GM13977 (cell line): ENCODE data around the gene KLC1.

Source experiments
- DNase-seq: peaks from one replicate; pipeline ENCODE4 v3.0.0; 2012; ENCODE audit warnings: low spot score
- in situ Hi-C: fragments of 300-500 bp; cut with MboI; formaldehyde crosslinking; loops from one replicate; pipeline ENCODE4 v1.12.0; 2022; ENCODE audit warnings: low sequenced_read_pairs, low pct_unique_long_range_greater_than_20kb, mixed read lengths, inconsistent platforms; ENCODE audit not compliant: unreplicated experiment
- TF ChIP-seq, protein P1 (sequence below): IDR thresholded peaks from 2 replicates; pipeline ENCODE4 v1.5.1; 2012; ENCODE audit warnings: mild to moderate bottlenecking, control low read depth; ENCODE audit not compliant: insufficient read depth; ENCODE audit errors: extremely low read depth, missing control alignments

KLC1 gene

DNA sequence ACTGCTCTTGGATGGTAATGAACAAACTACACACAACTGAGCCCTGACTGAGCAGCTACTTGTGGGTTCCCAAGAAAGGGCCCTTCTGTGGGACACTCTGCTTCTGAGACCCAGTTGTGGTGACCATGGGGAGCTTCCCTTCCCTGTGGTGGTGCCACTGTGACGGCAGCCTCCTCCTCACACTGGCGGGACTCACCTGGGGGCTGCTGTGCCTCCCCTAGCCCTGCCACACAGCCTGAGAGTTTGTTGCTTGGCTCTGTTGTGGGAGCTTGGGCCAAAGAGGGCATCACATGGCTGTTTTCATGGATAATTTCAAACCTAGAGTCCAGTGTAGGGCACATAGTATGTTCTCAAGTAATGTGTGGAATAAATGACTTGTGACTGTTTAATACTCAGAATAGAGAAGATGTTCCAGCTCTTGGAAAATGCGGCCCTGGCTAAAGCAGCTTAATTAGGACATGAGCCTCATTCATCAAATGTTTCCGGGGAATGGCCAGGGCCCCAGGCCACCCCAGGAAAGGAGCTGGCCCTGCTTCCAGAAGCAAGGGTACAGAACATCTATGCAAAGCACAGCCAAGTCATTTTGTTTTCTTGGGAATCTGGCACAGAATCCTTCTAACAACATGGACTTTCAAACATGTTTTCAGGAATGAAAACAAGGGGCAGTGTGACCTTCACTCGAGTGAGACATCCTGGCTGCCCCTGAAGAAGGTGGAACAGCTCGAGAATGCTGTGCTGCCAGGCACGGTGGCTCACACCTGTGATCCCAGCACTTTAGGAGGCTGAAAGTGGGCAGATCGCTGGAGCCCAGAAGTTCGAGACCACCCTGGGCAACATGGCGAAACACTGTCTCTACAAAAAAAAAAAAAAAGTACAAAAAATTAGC is 107.8 kb downstream of the KLC1 start:
- in situ Hi-C loops, result no loop called here
- TF ChIP-seq, protein P1, sequence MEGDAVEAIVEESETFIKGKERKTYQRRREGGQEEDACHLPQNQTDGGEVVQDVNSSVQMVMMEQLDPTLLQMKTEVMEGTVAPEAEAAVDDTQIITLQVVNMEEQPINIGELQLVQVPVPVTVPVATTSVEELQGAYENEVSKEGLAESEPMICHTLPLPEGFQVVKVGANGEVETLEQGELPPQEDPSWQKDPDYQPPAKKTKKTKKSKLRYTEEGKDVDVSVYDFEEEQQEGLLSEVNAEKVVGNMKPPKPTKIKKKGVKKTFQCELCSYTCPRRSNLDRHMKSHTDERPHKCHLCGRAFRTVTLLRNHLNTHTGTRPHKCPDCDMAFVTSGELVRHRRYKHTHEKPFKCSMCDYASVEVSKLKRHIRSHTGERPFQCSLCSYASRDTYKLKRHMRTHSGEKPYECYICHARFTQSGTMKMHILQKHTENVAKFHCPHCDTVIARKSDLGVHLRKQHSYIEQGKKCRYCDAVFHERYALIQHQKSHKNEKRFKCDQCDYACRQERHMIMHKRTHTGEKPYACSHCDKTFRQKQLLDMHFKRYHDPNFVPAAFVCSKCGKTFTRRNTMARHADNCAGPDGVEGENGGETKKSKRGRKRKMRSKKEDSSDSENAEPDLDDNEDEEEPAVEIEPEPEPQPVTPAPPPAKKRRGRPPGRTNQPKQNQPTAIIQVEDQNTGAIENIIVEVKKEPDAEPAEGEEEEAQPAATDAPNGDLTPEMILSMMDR, result no peak
- DNase-seq, result no peak

- no peak for DNase-seq
- TF ChIP-seq, protein P1, result no peak
- in situ Hi-C loops, result no loop called here
These were observed 108.5 kb downstream of the KLC1 start for GRCh38 chr14:103737432-103738045.

- DNase-seq, result no peak
- in situ Hi-C loops, result no loop called here
- TF ChIP-seq, protein P1, result no peak
These were observed 109.2 kb downstream of the KLC1 start for GRCh38 chr14:103738166-103738565.

DNA sequence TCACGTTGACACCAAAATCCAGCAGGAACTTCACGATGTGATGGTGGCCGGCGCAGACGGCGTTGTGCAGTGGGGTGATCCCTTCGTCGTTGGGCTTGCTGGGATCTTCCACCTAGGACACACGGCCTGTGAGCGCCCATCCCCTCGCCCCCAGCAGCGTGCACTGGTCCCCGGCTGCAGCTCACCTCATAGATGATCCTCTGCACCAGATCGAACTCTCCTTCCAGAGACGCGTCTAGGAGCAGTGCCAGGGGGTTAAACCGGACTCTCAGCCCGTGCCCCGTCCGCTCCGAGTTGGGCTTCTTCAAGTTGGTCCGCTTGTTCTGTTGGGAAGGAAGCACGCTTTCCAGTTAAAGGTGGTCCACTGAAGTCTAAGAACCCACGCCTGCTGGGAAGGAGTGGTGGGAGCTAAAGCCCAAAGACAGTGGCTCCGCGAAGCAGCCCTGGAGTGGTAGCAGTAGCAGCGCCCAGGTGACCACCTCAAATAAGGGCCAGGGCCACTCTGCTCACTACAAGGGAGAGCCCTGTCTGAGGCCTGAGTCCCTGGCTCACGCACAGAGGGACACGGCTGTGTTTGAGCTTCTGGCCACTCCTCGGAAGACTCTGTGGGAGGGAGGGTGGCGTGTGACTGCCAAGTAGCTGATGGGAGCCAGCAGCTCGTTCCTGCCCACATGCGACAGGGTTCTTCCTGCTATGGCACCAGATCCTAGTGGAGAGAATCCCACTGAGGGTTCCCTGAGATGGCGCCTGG is 109.9 kb downstream of the KLC1 start:
- TF ChIP-seq, protein P1, result no peak
- in situ Hi-C loops, result no loop called here
- DNase-seq, result no peak

DNA sequence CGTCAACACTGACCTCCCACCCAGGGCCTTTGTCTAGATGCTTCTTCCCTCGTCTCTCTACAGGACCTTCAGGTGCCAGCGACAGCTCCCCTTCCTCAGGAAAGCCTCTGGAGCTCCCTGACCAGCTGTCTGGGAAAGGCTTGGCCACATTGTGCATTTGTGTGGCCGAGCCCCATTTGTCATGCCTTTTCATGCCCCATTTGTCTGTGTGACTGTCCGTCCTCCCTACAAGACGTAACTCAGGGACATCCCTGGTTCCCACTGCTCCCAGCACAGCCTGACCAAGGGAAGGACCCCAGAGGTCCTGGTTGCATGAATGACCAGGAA is 110.4 kb downstream of the KLC1 start:
- TF ChIP-seq, protein P1, result no peak
- DNase-seq, result no peak
- in situ Hi-C loops, result no loop called here

DNA sequence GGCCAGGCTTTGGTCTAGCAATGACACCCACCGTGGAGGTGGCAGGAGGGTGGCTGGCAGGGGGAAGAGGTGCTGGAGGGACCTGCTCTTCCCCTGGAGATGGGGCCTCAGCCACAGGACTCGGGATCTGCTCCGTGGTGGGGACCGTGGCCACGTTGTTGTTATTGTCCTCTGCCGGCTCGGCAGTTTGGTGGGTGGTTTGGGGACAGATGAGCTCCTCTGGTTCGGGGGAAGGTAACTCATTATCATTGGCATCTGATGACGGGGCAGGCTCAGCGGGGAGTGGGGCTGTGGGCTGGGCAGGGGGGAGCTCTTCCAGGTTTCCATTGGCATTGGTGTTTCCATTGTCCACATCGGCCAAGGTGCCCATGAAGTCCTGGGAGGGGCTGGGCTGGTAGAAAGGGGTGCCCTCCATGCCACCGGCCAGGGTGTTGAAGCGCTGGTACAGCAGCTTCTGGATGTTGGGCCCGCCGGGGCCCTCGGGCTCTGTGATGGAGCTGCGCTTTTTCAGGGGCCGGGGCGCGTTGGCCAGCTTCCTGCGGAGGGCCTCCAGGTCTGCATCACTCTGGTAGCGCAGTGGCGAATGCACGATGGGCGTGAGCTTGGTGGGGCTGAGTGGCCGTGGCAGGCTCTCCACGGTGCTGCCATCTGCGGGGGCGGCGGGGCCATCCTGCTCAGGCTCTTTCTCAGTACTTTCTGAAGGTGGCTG is 110.9 kb downstream of the KLC1 start:
- TF ChIP-seq, protein P1, result no peak
- DNase-seq, result no peak
- in situ Hi-C loops, result no loop called here
